K562 (cell line): ENCODE data around the gene KRTAP5-11.

Experiments used
- NR2C2 ChIP-seq, 2 experiments: fragments of 200-800 bp in 1 of 2; sonication (Bioruptor generic) in 1 of 2; sonication (generic) in 1 of 2; formaldehyde crosslinking in 1 of 2; IDR thresholded peaks; 2 replicates each; pipeline versions ENCODE4 v1.6.1 to v1.8.0; 2016 to 2022; ENCODE audit warnings: mild to moderate bottlenecking in 1 of 2, missing compliant biosample characterization in 1 of 2, missing genetic modification characterization in 1 of 2, missing genetic modification reagents in 1 of 2
- ZNF707 ChIP-seq: fragments of 250-450 bp; sonication (Bioruptor Pico); conservative IDR thresholded peaks from 2 replicates; pipeline ENCODE4 v1.8.0; 2022; ENCODE audit warnings: inconsistent platforms, mild to moderate bottlenecking, moderate library complexity

GRCh38 chr11:71574418-71574817 lies 8.3 kb downstream of the KRTAP5-11 start:
- no peak for TF ChIP-seq ZNF707 (CRISPR knock-in tag)
- TF ChIP-seq NR2C2 (CRISPR knock-in tag; IDR thresholded peaks at IDR 0.05): no peak
- no peak for TF ChIP-seq NR2C2 (tag; IDR thresholded peaks at IDR 0.05)
